SH-SY5Y (cell line): ENCODE results near the gene SLC8A2.

Source experiments
- GATA2 ChIP-seq: IDR thresholded peaks from 2 replicates; pipeline ENCODE4 v1.6.1; 2011; ENCODE audit warnings: mild to moderate bottlenecking, low read depth, low read length
- GATA3 ChIP-seq: IDR thresholded peaks from 2 replicates; pipeline ENCODE4 v1.6.1; 2011; ENCODE audit warnings: low read depth, mild to moderate bottlenecking, low read length, moderate library complexity

DNA sequence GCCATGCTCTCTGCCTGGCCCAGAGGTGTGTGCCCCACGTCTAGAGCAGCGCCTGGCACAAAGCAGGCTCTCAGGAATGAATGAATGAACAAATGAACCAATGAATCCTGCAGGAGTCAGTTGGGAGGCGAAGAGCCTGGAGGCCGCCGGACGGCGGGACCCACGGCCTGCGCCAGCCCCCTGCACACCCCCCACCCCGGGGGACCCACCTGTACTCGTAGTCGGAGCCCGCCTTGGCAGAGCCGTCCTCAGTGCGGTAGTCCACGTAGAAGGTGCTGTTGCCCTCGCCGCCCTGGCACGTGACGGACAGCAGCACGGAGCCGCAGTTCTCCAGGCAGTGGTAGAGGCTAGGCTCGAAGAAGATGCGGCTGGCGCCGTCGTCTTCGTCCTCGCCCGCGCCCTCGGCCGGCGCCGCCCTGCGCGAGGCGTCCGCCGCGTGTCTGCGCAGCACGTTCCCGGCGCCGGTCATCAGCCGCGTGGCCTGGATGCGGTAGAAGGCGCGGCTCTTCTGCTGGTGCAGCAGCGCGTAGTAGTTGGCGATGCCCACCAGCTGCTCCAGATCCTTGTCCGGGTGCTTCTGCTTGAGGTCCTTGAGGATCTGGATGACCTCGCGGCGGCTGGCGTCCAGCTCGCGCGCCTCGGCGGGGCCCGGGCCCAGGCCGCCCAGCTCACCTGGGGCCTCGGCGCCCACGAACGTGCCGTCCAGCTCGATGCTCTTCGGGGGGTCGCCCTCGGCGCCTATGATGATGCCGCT lies 14.8 kb downstream of the SLC8A2 start:
- TF ChIP-seq GATA2 (no peak), GATA3 (no peak)
